Stimulated activated CD8-positive, alpha-beta memory T cell treated with anti-CD3 and anti-CD28 coated beads, Interleukin-15, amount 100 ng/mL, for 48 hours (primary cell): ENCODE measurements around the gene DGKZ.

Source experiments
- DNase-seq, 2 donors: peaks; one replicate each; pipeline ENCODE4 v3.0.0-alpha.2; 2020; ENCODE audit warnings: low read depth in 2 of 2

The DGKZ gene

GRCh38 chr11:46392421-46393230 lies 45.4 kb downstream of the DGKZ start:
- peak; percentile 63 to 64 for DNase-seq

- DNase-seq, result no peak
These were observed 46.0 kb downstream of the DGKZ start for GRCh38 chr11:46393231-46393616.

GRCh38 chr11:46393759-46394158 lies 46.5 kb downstream of the DGKZ start:
- no peak for DNase-seq

DNA sequence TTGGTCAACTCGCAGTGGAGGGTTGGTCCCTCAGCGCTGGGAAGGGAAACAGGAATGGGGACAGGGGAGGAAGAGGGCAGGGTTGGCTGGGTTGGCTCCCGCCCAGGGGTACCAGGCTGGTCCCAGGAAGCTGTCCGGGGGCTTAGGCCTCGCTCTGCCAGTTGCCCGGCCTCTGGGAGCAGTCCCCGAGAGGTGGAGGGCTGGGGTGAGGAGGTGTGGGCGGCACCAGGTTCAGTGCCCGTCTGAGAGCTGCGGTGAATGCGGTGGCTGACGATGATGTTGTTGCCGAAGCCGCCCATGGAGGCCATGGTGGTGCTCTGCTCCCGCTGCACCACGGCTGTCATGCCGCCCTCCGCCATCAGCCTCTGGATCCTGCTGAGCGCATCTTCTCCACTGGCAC lies 50.3 kb downstream of the DGKZ start:
- no peak for DNase-seq

DNA sequence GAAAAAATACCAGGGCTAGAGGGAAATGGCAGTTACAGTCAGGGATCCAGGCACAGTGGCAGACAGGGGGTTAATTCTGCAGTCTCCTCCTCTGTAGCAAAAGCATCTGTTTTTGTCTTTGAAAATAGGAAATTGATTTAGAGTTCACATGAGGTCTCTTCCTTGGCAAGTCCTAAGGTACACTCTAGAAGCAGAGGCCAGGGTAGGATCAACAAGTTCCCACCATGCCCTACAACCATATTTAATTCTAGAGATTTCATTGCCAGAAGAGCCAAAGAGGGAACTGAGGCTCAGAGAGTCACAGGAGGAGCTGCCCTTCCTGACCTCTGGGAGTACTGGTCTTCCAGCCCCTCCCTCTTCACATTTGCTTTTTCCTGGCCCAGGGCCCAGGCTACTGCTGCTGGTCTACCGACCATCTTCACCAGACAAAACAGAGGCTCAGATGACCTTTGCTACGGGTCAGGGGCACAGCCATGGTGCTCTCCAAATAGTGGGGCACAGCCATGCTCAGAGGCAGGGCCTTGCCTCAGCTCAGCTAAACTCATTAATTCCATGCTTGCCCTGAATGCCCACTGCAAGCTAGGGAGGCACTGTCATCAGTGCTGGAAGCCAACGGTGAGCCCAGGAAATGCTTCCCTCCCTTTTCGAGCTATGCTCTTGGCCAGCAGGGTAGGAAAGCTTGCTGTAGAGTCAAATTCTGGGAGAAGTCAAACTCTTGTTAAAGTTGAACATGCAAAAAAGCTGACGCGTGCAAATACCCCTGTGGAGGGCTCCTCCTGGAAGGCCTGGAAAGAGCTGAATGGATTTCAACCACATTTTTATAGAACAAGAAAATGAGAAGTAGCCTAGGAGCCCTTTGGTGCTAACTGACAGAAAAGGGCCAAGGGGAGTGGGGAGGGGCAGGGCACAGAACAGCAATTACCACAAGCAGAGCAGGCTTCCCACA lies 56.0 kb downstream of the DGKZ start:
- no peak for DNase-seq

GRCh38 chr11:46404476-46405017 lies 57.3 kb downstream of the DGKZ start:
- no peak for DNase-seq

GRCh38 chr11:46407635-46408034 lies 60.4 kb downstream of the DGKZ start:
- DNase-seq, result no peak

- no peak for DNase-seq
These were observed 61.2 kb downstream of the DGKZ start for GRCh38 chr11:46408407-46408986.

DNA sequence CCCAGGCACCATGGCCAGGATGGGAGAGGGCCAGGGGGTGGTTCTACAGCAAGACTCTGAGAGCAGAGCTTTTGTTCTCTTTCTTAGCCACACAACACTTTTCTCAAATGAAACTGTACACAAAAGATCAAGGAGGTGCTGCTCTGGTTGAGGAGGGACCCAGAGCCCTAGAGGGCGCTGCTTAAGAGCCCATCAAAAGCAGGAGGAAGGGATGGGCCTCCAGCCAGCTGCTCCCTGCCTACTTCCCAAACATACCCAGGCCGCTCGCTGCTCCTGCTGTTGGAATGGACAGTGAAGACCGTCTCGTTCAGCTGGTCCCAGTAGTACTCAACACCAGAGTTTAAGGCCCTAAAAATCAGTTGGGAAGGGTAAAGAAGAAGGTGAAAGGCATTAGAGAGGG lies 62.8 kb downstream of the DGKZ start:
- no peak for DNase-seq

- no peak for DNase-seq
These were observed 66.7 kb downstream of the DGKZ start for GRCh38 chr11:46413760-46414465.

DNA sequence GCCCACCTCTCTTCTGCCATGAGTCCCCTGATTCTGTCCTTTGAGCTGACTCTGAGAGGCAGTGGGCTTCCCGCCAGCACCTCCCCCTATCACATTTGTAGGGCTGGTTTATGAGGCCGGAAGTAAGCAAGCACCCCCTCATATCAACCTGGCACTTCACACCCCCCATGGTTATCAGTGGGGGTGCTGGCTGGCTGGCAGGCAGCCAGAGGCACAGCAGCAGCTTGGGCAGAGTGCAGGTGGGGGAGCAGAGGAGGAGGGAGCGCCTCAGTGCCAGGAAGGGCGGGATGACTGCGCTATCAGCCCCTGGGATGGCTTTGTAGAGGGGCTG lies 67.2 kb downstream of the DGKZ start:
- DNase-seq, result no peak

GRCh38 chr11:46414879-46415278 lies 67.6 kb downstream of the DGKZ start:
- DNase-seq, result no peak

DNA sequence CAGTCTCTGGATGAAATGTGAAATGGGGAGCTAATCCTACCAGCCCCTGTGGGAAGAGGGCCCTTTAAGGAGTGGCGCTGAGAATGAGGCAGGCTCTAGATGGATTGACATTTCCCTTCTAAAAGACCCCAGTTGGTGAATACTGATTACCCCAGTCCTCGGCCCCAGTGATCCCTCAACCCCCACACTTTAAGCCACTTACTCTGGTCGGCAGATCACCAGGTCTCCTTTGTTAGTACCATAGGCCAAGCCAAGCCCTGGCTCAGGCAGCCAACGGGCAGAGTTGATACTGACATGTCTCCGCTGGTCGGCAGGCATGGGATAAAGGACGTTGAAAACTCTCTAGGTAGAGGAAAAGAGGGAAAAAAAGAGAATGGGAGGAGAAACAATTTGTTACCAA lies 70.4 kb downstream of the DGKZ start:
- no peak for DNase-seq

DNA sequence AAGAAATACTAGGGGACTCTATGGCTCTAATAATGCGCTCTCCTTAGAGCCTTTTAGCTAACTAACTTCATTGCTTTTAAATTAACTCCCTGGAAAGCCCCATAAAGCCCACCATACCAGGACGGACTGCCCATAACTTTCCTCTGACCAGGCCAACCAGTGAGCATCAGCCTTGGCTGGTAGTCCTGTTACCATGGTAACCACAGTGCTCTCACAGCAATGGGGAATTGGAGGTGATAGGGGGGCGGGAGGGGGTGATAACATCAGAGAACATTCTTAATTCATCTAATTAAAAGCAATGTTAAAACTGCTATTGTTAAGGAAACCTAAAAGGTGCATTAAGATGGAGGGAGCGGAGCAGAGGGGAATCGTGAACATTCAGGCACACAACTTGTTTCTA lies 71.5 kb downstream of the DGKZ start:
- no peak for DNase-seq

DNA sequence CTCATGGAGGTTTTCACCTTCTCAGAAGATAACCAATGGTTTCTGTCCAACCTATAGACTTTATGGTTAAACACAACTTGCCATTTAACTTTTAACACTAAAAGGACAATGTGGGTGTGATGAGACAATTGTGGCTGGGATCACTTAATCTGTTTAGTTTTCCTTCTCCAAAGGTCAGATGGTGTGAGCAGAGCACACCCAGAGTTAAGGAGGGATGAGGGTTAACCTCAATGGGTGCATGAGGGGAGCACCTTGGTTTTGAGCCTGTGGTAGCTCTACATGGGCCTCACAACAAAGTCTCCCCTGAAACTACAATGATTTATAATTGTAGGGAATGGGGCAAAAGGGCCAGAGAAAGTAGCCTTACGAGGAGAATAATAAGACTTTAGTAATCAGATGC lies 73.2 kb downstream of the DGKZ start:
- DNase-seq, result no peak

DNA sequence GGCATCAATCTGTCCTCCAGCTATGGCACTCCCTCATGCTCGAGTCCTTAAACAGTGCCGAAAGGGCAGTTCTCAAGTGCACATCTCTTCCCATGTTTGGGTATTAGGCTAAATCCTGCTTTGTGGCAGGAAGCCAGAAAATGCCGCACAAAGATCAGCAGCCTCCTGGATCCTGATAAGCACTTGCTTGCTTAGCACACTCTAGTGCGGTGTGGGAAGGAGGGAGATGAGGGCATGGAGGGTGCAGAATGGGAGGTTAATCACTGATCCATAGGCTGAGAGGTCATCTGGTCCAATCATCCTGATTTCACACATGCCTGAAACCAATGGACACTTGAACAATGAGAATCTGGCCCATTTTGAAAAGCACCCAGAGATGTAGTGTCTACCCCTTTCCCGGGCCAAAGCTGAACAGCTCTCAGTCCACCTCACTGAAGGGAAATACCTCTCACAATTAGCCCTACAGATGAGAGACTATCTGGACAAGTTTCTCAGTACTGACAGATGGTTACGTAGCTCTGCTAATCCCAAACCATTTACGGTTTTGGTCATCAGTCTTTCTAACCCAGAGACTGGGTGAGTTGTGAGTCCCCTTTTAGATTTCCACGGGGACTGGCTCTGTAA lies 74.1 kb downstream of the DGKZ start:
- no peak for DNase-seq

GRCh38 chr11:46422588-46422987 lies 75.3 kb downstream of the DGKZ start:
- DNase-seq, result no peak

DNA sequence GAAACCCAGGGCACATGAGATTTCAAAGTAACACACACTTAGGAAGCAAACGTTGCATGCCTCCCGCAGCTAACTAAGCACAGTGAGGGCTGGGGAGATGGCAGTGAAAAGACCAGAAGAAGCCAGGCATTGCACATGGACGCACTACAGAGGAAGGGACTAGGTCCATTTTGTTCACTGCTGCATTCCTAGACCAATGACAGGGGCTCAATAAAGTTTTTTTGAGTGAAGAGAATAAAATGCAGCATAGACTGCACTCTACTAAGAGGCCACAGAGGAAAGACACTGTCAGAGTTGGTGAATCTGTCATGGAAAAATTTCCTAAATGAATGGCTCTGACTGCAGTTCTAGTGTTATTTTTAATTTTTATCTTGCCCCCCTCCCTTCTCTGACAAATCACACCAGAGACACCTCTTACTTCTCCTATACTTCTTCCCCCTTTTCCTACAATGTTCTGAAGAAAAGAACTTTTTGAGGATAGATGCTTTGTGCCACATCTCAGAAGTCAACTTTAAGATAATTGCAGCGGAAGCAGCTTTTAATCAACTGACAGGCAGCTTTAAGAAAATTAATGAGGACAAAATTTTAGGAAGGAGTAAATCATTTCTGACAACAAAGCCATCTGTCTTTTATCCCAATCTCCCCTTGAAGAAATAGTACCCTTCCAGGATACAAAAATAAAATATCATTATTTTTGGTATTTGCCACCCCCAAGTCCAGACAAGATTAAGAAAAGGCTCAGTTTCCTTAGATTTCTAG lies 79.1 kb downstream of the DGKZ start:
- no peak for DNase-seq

DNA sequence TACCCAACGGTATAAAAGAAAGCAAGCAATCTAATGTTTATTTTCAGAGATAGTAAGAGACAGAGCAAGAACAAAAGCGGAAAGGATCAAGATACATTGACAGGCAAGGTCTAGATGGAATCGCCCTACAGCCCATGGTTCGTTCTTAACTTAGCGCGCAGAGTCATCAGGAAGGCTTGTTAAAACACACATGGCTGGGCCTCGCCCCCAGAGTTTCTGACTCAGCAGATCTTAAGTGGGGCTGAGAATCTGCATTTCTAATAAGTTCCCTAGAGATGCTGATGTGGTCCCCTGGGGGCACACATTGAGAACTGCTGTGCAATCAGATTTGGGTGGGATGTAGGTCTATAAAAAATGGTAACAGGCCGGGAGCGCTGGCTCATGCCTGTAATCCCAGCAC lies 80.1 kb downstream of the DGKZ start:
- DNase-seq, result no peak

DNA sequence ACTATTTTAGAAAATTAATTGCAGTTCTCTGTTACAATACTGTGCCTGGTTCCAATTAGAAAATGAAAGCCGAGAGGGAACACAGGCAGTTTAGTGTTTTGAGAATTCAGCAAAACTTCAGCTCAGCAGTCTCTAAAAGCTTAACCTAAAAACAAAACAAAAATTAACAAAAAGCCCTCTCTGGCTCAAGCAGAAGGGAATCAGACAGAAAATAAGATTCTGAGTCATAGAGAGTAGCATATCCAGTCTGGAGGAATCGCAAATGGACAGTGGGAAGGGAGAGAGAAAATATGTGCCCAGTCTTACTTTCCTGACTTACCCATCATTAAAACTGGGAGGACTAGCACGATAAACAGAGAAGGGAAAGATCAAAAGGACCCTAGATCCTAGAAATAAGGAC lies 82.5 kb downstream of the DGKZ start:
- no peak for DNase-seq
